Measurements from ENCODE around the gene ADGRB2.

The ADGRB2 gene

GRCh38 chr1:31778763-31779488, 14.8 kb upstream of the ADGRB2 start:
- H4K20me1 ChIP-seq (ENCODE audit: insufficient read depth, low read length): no peaks in the 10 kb centered on the region
- TF ChIP-seq, protein P1, sequence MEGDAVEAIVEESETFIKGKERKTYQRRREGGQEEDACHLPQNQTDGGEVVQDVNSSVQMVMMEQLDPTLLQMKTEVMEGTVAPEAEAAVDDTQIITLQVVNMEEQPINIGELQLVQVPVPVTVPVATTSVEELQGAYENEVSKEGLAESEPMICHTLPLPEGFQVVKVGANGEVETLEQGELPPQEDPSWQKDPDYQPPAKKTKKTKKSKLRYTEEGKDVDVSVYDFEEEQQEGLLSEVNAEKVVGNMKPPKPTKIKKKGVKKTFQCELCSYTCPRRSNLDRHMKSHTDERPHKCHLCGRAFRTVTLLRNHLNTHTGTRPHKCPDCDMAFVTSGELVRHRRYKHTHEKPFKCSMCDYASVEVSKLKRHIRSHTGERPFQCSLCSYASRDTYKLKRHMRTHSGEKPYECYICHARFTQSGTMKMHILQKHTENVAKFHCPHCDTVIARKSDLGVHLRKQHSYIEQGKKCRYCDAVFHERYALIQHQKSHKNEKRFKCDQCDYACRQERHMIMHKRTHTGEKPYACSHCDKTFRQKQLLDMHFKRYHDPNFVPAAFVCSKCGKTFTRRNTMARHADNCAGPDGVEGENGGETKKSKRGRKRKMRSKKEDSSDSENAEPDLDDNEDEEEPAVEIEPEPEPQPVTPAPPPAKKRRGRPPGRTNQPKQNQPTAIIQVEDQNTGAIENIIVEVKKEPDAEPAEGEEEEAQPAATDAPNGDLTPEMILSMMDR (IDR thresholded peaks at IDR 0.05; ENCODE audit: low read depth, low read length): no peak
- TF ChIP-seq EZH2phosphoT487 (IDR thresholded peaks at IDR 0.05; ENCODE audit: low read depth): no peak
- no peaks in the 10 kb centered on the region for H3K9me3 ChIP-seq (ENCODE audit: insufficient read depth, low read length)
- no peaks in the 10 kb centered on the region for H3K36me3 ChIP-seq (replicated peaks; ENCODE audit: low read depth, low read length)
- no peak overlapping the region for H3K4me2 ChIP-seq (ENCODE audit: low read length)
- no peak overlapping the region for H3K27ac ChIP-seq (ENCODE audit: low read length)
- H3K4me1 ChIP-seq (ENCODE audit: low read length): peaks cover 5% of the 10 kb centered on the region
- no peak overlapping the region for H3K4me3 ChIP-seq (ENCODE audit: low read length)
- no peak overlapping the region for H3K9ac ChIP-seq (ENCODE audit: low read length)
- no peaks in the 10 kb centered on the region for H3K27me3 ChIP-seq (ENCODE audit: low read depth, low read length)
- no peaks in the 10 kb centered on the region for H3K79me2 ChIP-seq (ENCODE audit: low read length)
- H2AFZ ChIP-seq (ENCODE audit: low read depth, low read length): no peak overlapping the region

GRCh38 chr1:31776516-31776915, 12.4 kb upstream of the ADGRB2 start:
- TF ChIP-seq, protein P1 (IDR thresholded peaks at IDR 0.05; ENCODE audit: low read depth, low read length): no peak
- no peak for TF ChIP-seq EZH2phosphoT487 (IDR thresholded peaks at IDR 0.05; ENCODE audit: low read depth)
- no peaks in the 10 kb centered on the region for H3K27me3 ChIP-seq (ENCODE audit: low read depth, low read length)
- H3K4me3 ChIP-seq (ENCODE audit: low read length): no peak overlapping the region

DNA sequence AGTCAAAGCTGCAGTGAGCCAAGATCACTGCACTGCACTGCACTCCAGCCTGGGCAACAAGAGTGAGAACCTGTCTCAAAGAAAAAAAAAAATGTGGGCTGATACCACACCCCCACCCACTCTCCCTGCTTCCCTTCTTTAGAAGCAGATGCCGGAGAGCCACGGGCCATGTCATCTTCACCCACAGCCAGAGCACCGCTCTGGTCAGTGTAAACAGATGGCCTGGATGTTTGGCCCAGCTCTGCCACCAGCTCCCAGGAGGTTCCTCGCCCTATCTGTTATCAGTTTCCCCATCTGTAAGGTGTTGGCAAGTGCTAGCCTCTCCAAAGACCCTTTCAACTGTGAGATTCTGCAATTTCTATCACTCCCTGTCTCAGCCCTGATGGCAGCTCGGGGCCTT, 11.9 kb upstream of the ADGRB2 start:
- Histone ChIP-seq H4K20me1 (ENCODE audit: insufficient read depth, low read length) (no peaks in the 10 kb centered on the region), H3K4me1 (ENCODE audit: low read length) (peaks cover 5% of the 10 kb centered on the region; the same call in 1 of the 2 replicates), H3K4me3 (ENCODE audit: low read length) (no peak overlapping the region), H3K27ac (ENCODE audit: low read length) (no peak overlapping the region), H2AFZ (ENCODE audit: low read depth, low read length) (no peak overlapping the region), H3K79me2 (ENCODE audit: low read length) (no peaks in the 10 kb centered on the region), H3K4me2 (ENCODE audit: low read length) (no peak overlapping the region), H3K9me3 (ENCODE audit: insufficient read depth, low read length) (no peaks in the 10 kb centered on the region), H3K36me3 (replicated peaks; ENCODE audit: low read depth, low read length) (no peaks in the 10 kb centered on the region), H3K27me3 (ENCODE audit: low read depth, low read length) (no peaks in the 10 kb centered on the region), H3K9ac (ENCODE audit: low read length) (no peak overlapping the region)
- TF ChIP-seq, protein P1 (IDR thresholded peaks at IDR 0.05; ENCODE audit: low read depth, low read length): no peak
- TF ChIP-seq EZH2phosphoT487 (IDR thresholded peaks at IDR 0.05; ENCODE audit: low read depth): no peak

More at GRCh38 chr1:31776516-31776915, 12.4 kb upstream of the ADGRB2 start:
- H4K20me1 ChIP-seq (ENCODE audit: insufficient read depth, low read length): no peaks in the 10 kb centered on the region
- no peaks in the 10 kb centered on the region for H3K9me3 ChIP-seq (ENCODE audit: insufficient read depth, low read length)
- H3K36me3 ChIP-seq (replicated peaks; ENCODE audit: low read depth, low read length): no peaks in the 10 kb centered on the region
- H3K4me2 ChIP-seq (ENCODE audit: low read length): no peak overlapping the region
- no peak overlapping the region for H2AFZ ChIP-seq (ENCODE audit: low read depth, low read length)
- H3K4me1 ChIP-seq (ENCODE audit: low read length): peaks cover 5% of the 10 kb centered on the region; the same call in 1 of the 2 replicates
- no peak overlapping the region for H3K27ac ChIP-seq (ENCODE audit: low read length)
- no peaks in the 10 kb centered on the region for H3K79me2 ChIP-seq (ENCODE audit: low read length)
- no peak overlapping the region for H3K9ac ChIP-seq (ENCODE audit: low read length)

DNA sequence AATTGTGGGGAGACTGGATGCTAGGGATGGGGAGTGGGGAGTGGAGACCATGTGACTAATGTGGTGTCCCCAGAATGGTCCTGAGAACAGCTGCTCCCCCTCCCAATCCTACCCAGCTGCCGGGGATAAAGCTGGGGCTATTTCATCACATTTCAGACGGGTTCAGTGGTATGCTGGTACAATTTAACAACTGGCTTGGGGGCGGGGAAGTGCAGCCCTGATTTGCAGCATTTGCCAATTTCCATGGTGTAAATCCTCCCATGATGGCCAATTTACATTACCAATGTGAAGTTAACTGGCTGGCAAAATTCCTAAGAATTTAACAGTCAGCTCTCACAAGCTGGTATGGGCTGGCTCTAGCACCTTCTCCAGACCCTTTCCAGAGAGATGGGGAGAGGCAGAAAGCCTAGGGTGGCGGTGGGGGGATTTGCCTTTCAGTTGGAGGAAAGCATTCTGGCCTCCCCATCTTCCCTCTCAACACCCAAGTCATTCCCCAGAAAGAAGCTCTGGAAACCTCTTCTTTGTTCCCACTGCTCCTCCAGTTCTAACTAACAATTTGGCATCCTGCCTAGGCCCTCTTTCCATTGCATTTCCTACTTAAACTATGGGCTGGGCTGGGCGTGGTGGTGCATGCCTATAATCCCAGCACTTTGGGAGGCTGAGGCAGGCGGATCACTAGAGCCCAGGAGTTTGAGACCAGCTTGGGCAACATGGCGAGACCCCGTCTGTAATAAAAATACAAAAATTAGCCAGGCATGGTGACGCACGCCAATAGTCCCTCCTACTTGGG, 11.3 kb upstream of the ADGRB2 start:
- Histone ChIP-seq H3K4me3 (ENCODE audit: low read length) (no peak overlapping the region), H3K79me2 (ENCODE audit: low read length) (no peaks in the 10 kb centered on the region), H3K4me2 (ENCODE audit: low read length) (no peak overlapping the region), H2AFZ (ENCODE audit: low read depth, low read length) (no peak overlapping the region), H3K9me3 (ENCODE audit: insufficient read depth, low read length) (no peaks in the 10 kb centered on the region), H3K4me1 (ENCODE audit: low read length) (peaks cover 5% of the 10 kb centered on the region; the same call in 1 of the 2 replicates), H3K27me3 (ENCODE audit: low read depth, low read length) (no peaks in the 10 kb centered on the region), H3K27ac (ENCODE audit: low read length) (no peak overlapping the region), H3K36me3 (replicated peaks; ENCODE audit: low read depth, low read length) (no peaks in the 10 kb centered on the region), H4K20me1 (ENCODE audit: insufficient read depth, low read length) (no peaks in the 10 kb centered on the region), H3K9ac (ENCODE audit: low read length) (no peak overlapping the region)
- TF ChIP-seq EZH2phosphoT487 (IDR thresholded peaks at IDR 0.05; ENCODE audit: low read depth): no peak
- TF ChIP-seq, protein P1 (IDR thresholded peaks at IDR 0.05; ENCODE audit: low read depth, low read length): no peak

Data from OCI-LY3 (cell line).